ENCODE results near the gene EVL.

EVL gene

GRCh38 chr14:100082723-100083122 is 17.5 kb downstream of the EVL start:
- no peak for DNase-seq (ENCODE audit: low read depth in 3 of 3, low spot score in 1 of 3)

DNA sequence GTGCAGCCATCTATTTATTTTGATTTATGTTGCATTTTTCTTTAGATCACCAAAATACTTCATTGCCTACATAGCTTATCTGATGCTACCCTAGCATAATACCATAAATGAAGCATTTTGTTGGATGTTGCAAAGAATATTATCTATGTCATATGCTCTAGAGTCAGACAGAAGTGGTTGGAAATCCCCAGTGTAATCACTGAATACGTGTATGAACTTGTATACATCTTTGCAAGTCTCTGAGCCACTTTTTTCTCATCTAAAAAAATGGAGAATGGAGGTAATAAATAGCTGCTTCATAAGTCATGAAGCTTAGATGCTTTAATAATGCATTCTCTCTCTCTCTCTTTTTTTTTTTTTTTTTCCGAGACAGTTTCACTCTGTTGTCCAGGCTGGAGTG is 18.5 kb downstream of the EVL start:
- DNase-seq (ENCODE audit: low read depth in 3 of 3, low spot score in 1 of 3), result no peak

- DNase-seq (ENCODE audit: low read depth in 3 of 3, low spot score in 1 of 3), result no peak
Measured at GRCh38 chr14:100084591-100084990, 19.4 kb downstream of the EVL start.

- DNase-seq (ENCODE audit: low read depth in 3 of 3, low spot score in 1 of 3), result no peak
Measured at GRCh38 chr14:100085462-100085861, 20.2 kb downstream of the EVL start.

- no peak for DNase-seq (ENCODE audit: low read depth in 3 of 3, low spot score in 1 of 3)
Measured at GRCh38 chr14:100086361-100086760, 21.1 kb downstream of the EVL start.

DNA sequence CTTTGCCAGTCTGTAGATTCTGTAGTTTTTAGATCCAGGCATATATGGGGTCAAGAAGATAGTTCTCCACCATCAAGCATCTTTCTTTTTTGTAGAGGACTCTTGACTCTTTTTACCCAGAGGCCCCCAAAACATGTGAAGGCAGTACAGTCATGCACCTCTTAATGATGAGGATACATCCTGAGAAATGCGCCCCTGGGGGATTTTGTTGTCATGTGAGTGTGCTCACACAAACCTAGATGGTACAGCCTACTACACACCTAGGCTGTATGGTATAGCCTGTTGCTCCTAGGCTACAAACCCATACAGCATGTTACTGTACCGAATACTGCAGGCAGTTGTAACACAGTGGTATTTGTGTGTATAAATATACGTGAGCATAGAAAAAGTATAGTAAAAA is 23.0 kb downstream of the EVL start:
- no peak for DNase-seq (ENCODE audit: low read depth in 3 of 3, low spot score in 1 of 3)

DNA sequence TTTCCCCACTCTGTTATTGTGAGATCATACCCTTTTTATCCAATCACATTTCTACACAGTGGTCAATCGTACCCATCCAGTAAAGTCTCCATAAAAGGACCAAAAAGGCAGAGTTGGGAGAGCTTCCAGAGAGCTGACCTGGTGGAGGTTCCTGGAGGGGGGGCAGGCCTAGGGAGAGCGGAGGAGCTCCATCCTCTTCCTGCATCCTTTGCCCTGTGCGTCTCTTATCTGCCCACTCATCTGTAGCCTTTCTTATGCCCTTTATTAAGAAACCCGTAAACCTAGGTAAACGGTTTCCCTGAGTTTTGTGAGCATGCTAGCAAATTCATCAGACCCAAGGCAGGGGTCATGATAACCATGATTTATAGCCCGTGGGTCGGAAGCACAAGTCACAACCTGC is 26.2 kb downstream of the EVL start:
- no peak for DNase-seq (ENCODE audit: low read depth in 3 of 3, low spot score in 1 of 3)

DNA sequence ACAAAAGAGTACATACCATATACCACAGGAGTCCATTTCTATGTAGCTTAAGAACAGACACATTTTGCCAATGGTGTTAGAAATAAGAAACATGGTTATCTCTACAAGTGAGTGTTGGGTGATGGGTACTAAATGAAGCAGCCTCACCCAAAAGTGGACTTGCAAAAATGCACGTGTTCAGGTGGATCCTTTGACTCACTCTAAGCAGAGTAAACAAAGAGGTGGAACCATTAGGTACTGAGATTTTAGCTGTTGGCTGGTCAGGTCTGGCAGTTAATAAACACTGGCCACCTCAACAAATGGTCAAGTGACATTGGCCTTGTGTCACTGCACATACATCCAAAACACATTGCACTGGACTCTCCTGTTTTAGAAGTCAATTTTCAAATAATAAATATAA is 27.6 kb downstream of the EVL start:
- DNase-seq (ENCODE audit: low read depth in 3 of 3, low spot score in 1 of 3), result no peak

DNA sequence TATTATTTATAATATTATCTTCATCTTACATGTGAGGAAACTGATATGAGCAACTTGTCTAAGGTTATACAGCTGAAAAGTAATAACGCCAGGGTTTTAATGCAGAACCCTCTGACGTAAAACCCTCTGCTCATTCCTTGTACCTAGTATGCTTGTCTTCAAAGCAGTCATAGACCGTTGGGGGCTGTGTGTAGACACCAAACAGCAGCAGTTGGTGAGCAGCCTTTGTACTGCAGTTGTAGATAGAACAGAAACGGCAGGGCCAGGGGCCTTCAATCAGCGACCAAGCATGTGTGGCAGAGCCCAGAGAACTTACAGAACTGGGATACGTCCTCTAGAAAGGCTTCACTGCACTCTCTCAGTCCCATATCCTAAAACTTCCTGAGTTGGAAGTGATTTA is 28.1 kb downstream of the EVL start:
- DNase-seq (ENCODE audit: low read depth in 3 of 3, low spot score in 1 of 3), result no peak

GRCh38 chr14:100096656-100097055 is 31.4 kb downstream of the EVL start:
- no peak for DNase-seq (ENCODE audit: low read depth in 3 of 3, low spot score in 1 of 3)

DNA sequence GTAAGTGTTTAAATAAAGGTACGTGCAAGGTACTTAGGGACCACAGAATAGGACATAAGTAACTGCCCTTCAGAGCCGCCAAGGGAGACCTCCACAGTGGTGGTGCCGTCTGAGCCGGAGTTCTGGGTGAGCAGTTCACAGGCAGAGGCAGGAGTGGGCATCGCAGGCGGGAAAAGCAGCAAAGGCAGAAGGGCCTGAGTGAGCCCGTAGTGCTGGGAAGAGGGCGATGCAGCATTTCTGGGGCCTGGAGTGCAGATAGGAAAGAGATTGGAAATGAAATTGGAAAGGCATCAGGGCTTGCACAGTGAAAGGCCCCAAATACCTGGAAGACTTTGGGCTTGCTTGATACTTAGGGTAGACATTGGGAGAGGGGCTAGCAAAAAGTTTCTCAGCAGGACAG is 32.9 kb downstream of the EVL start:
- no peak for DNase-seq (ENCODE audit: low read depth in 3 of 3, low spot score in 1 of 3)

GRCh38 chr14:100100032-100100703 is 34.9 kb downstream of the EVL start:
- DNase-seq (ENCODE audit: low read depth in 3 of 3, low spot score in 1 of 3), result no peak

DNA sequence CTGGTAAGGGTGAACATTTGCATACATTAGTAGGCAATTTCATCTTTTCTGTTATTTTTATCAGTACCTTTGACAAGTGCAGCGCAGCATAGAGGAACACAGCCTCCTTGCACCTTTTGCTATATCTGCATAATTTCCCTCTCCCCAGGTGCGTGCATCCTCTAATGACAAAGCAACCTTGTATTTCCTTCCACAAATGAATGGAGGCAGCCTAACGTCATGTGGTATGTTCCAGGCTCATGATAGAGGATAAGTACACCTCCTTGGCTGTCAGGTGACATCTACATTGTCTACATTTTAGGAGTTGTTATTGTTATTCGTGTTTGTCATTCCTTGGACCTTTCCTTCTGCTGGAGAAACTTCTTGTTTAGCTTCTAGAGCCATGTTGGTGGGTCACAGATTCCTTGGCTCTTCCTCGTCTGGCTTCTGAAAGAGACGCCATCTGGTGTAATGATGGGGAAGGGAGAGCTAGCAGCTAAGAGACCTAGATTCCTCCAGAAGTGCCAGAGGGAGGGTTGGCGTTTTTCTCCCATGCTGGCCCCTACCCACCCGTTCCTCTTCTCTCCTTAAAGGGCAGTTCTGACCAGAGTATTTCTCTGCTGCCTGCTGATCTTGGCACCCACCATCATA is 37.0 kb downstream of the EVL start:
- DNase-seq (ENCODE audit: low read depth in 3 of 3, low spot score in 1 of 3), result no peak

DNA sequence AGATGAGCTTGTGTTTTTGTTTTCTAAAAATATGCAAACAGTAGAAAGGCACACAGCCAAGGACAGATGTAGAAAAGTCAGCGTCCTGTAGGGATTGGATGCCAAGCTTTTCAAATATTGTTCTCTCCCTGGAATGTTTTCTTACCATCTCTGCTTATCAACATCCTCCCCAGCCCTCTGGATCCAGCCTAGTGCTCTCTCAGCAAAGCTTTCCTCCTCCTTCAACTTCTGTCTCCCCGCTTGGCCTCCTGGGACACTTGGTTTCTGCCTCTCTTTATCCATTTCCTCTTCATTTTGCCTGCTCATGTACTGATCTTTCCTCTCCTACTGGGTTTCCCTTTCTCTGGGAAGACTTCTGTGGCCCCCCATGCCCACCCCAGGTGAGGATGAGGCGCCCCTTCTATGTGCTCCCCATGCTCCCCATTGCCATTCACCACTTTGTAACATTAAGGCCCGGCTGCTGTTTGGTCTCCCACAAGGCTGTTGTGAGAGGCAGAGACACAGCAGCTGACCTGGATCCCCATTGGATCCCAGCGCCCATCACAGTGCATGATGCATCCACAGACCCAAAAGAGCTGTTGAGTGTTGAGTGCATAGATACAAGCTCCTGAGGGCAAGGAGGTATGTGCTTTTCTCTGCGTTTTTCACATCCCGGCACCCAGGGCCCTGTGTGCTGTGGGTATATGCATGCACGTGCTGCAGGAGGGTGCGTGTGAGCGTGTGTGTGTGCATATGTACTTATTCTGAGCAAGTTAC is 38.2 kb downstream of the EVL start:
- no peak for DNase-seq (ENCODE audit: low read depth in 3 of 3, low spot score in 1 of 3)

DNA sequence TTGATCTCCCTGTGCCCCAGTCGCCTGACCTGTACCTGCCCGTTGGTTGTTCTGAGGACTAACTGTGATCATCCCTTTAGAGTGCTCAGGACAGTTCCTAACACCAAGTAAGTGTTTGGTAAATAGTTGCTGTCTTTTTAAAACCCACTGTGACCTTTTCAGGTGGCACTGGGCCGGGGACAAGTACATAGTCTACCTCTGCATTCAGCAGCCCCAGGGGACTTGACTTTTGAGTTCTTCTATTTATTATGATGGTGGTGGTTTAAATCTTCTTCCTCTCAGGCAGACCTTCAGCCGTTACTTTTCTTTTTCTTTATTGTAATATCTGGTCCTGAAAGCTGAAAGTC is 38.8 kb downstream of the EVL start:
- DNase-seq (ENCODE audit: low read depth in 3 of 3, low spot score in 1 of 3), result no peak

- no peak for DNase-seq (ENCODE audit: low read depth in 3 of 3, low spot score in 1 of 3)
Measured at GRCh38 chr14:100104523-100105300, 39.5 kb downstream of the EVL start.

GRCh38 chr14:100105357-100106169 is 40.3 kb downstream of the EVL start:
- no peak for DNase-seq (ENCODE audit: low read depth in 3 of 3, low spot score in 1 of 3)

DNA sequence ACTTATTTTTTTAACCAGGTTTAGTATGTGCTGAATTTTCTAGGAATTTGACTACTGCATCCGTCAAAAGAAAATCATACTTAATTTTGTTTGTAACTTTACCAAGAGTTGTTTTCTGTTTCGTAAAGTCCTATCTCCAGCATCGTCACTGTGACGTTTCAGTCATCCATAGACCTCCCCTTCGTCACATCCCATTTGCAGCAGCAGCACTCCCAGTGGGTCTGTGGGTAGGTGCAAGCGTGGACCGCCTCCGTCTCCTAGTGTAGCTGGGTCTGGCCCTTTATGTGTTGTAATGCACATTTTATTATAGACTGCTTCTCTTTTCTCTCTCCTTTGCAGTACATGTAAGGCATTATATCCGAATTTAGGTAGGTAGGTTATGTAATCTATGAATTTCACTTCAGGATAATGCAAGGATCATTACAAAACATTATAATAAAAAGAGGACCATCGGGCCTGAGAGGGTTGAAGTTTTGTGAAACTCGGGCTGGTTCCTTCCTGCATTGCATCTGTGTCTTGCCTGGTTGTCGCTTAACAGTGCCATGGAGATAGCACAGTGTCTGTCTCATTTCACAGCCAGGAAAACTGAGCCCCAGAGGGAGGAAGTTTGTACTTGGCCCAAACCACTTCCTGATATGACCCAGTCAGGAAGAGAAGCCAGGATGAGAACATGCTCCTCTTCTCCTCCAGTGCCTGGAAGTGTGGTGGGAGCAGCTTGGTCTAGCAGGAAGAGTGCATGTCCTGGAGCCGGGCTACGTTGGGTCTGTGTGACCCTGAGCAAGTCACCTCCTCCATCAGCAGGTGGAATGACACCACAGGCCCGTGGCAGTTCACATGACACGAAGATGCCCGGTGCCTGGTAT is 41.3 kb downstream of the EVL start:
- DNase-seq (ENCODE audit: low read depth in 3 of 3, low spot score in 1 of 3), result no peak

DNA sequence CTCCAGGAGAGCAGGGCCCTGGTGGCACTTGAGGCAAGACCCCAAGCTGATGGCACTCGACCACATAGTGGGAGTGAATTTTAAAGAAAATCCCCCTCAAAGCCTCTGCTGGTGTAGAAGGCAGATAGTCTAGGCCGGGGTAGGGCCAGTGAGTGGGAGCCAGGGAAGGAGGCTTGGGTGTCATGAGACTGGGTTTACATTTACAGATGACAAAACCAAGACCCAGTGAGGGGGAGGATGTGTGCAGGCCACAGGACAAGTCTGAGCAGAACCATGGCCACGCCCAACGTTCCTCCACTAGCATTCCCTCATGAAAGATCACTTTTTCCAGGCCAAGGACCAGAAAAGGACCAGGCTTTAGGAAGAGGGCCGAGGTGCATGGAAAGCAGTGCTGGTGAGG is 42.0 kb downstream of the EVL start:
- DNase-seq (ENCODE audit: low read depth in 3 of 3, low spot score in 1 of 3), result no peak
